Hematopoietic multipotent progenitor cell treated with erythropoietin and hydrocortisone succinate and interleukin-3 and kit ligand, for 6 days (in vitro differentiated cells): ENCODE data around the gene PSMD6.

Experiments used
- DNase-seq: peaks from one replicate; pipeline ENCODE4 v3.0.0-alpha.2; 2015

The PSMD6 gene

DNA sequence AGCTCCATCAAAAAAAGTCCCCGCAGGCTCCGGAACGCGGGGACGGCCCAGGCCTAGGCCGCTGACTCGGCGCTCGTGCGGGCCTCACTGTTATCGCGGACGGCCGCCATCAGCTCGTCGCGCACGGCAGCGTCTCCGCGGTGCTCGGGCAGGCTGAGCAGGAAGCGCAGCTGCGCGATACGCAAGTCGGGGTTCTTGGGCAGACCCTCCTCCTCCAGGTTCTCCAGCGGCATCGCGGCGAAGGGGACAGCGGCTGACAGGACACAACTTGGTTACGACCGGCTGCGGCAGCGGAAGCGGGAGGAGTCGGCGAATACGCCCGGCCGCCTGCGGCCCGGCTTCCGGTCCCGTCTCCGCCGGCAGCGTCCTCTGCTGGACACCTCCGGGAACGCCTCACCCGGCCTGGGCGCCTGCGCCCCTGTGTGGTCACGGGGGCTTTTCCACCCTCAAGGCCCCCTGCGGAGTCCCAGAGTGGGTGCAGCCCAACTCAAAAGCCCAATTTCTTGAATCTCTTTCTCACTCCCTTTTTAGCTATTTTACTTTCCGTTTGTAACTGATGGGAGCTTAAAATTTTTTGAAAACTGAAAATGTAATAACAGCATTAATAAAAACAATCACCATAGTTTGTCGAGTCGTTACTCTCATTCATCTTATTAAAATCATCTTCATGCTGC lies at the start of gene PSMD6:
TSS of gene PSMD6 (minus strand) at position 308 of the 674 bp plus-strand sequence. CDS start at position 233, 75 bp downstream.
- DNase-seq, result peak; percentile 90

DNA sequence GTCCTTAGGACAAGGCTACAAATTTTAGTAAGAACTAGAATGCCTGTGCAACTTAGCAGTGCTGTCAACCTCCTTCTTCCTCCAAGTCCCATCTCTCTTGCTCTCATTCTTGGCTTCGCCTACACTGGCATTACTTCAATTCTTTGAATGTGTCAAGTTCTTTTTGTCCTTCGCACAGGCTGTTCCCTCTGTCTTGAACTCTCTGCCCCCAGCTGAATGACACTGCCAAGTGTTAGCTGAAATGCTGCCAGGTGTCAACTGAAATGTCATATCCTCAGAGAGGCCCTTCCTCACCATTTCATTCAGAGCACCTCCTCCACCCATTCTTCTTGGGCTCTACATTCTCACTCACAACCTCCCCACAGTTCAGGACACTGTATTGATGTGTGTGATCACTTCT lies 48.8 kb upstream of the PSMD6 start:
- no peak for DNase-seq

DNA sequence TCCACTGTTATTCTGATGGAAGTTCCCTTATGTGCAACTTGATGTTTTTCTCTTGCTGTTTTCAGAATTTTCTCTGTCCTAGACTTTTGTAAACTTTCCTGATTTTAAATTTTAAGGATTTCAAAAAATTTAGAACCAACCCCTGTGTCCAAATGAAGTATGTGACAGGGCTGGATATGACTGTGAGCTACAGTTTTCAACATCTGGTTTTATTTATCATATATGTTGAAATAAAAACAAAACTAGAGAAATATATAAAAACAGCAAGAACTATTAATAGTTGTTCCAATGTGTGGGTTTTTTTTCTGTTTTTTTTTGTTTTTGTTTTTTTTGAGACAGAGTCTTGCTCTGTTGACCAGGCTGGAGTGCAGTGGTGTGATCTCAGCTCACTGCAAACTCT lies 47.4 kb upstream of the PSMD6 start:
- DNase-seq, result no peak

DNA sequence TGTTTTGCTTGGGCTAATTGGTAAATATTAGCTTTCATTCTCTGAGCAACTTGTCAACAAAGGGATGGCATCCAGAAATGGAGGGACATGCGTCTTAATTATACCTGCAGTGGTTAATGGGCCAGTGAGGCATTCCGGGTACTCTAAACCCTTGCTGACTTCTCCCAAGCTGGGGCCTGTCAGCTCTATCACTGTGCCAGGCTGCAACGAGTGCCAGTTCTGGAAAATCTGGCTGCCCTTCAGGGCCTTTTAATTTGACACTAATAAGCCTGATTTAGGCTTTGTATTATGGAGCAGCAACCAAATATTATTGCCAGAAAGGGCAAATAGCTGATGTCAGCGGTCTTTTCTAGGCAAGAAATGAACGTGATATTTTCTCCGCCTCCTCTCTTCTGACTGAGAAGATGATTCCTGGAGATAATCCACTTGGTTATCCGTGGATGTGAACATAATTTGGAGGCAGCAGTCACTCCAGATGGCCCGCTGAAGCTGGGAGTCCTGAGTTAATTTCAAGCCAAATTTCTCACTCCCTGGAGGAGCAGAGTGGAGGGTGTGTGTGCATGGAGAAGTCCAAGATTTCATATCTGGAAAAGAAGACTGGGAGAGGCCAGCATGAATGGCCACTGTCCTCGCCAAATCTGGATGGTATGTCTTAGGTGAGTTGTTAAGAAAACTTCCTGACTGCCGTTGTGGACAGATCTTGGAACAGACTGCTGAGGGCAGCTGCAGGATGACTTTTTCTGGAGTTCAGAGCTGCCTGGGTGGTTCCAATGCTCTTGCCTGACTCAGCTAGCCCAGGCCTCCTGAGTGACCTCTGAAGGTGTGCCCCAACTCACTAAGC lies 44.4 kb upstream of the PSMD6 start:
- DNase-seq, result no peak

DNA sequence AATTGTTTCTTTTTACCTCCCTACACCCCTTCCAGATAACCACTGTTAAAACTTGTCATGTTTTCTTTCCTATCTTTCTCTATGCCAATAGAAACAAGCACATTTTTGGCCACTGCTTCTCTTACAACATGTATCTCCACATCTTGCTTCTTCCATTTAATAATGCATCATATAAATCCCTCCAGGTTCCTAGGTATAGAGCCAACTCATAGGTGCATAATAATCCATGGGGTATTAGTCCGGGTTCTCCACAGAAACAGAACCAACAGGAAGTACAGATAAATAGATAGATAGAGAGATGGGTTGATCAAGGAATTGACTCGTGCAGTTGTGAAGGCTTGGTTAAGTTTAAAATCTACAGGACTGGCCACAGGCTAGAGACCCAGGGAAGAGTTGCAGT lies 41.5 kb upstream of the PSMD6 start:
- DNase-seq, result no peak

DNA sequence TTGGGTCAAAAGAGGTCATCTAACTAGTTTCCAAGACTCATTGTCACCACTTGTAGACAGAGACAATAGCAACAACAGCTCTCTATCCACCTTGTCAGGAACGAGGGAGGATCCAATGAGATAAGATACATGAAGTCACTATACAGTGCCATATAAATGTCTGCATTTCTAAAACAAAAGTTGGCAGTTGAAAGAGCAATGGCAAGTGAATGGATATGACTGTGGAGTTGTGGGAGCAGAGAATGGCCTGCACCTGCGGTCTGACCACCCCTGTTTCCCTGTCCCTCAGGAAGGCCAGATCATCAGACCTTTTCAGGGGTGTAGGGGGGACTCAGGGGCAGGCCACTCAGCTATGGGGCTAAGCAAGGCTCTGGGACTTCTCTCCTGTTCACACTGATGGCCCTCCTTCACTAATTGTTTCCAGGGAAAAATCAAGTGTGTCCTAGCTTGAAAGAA lies 40.7 kb upstream of the PSMD6 start:
- no peak for DNase-seq

DNA sequence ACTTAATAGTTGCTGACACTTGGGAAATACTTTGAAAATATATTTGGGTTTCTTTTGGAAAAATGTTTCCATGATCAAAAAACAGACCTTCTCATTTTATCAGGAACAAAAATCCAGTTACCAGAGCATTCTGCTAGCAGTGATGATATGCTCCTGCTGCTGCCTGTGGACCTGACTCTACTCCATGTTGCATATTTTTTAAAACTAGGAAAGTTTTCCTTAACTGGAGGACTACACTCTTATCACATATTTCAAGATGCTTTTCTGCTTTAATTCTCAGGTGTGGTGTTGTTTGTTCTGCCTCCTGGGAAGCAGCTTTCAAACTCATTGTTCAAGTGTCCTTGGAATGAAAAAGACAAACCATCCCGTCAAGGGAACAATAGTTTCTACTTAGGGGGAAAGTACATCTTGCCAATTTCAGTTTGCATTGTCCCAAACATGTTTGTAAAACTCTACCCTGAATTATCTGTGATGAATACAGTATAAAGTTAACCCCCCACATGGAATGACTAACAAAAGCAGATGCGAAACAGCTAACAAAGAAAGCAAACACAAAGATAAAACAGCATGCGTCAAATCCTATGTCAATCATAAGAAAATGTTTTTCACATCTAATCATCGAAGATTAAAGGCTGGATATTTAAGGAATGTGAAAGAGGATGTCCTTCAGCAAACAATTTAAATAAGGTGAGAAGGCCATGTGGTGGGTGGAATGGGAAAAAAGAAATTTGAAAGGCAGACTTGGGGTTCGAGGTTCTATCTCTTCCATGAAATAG lies 40.1 kb upstream of the PSMD6 start:
- no peak for DNase-seq

DNA sequence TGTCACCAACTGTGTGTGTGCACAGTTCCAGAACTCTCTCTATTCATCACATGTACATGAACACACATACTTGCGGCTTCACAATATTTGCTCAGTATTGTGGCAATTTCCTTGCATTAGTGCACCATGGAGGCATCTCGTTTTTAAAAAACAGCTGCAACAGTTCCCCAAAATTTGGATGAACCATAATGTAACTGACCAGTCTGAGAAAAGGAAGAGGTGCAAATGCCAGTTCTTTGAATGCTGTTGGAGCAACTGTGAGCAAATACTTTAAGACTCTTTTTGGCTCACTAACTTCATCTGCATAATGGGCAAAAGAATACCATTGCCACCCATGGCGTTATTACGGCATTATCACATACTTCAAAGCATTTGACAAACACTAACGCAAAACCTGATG lies 38.3 kb upstream of the PSMD6 start:
- no peak for DNase-seq

DNA sequence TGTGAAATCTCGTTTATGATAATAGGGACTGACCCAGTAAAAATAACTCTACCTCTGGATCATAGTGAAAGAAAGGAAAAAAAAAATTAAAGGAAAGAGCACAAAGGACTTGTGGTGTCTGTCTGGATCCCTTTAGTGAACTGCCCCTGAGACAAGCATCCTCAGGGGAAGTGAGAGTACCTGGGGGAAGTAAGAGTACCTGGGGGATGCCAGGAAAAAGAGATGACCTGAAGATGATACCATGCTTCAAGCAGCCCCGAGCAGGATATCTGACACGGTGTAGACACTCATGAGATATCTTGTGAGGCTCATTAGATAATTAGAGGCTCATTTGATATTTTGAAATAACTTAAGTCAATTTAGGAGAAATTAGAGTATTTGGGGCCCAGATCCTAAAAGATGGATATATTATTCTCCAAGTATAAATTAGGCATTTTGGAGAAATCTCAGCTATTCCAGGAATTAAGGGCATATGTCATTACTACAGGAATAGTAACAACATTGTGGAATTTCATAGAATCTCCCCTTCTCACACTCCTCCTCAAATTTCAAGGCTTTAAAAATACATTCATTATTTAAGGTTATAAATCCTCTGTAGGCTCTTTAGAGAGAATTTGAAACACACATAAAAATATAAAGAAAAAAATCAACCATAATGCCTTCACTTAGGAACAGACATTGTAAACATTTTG lies 36.3 kb upstream of the PSMD6 start:
- no peak for DNase-seq

DNA sequence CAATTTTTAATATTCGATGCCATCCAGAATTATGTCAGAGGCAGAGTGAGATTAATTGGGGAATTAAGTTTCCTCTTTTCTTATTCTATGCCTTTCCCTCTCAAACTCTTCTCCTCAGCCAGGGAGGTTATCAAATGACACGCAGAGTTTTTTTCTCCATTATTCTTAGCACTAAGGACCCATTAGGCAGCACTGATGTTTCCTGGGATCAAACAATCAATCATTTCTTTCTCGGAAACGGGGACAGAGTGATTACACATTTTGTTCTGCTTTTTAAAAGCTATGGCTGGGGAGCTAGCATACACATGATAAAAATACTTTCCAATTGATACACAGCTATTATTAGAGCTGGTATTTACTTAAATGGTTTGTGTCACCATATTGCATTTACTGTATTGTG lies 35.3 kb upstream of the PSMD6 start:
- no peak for DNase-seq

DNA sequence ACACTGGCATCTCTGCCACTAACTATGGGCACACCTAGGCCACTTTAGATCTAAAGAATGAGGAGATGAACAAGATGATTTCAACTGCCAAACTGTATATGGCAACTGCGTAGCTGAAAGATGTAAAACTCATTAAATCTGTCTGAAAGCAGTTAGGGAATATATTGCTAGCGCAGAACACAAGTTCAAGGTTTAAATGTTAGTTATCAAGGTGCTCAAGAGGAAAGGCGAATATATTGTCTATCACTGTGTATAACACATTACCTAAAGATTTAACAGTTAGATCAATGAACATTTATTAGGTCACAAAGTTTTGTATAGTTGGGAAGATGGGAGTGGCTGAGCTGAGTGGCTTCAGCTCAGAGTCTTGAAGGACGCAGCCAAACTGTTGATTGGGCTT lies 33.9 kb upstream of the PSMD6 start:
- DNase-seq, result no peak

DNA sequence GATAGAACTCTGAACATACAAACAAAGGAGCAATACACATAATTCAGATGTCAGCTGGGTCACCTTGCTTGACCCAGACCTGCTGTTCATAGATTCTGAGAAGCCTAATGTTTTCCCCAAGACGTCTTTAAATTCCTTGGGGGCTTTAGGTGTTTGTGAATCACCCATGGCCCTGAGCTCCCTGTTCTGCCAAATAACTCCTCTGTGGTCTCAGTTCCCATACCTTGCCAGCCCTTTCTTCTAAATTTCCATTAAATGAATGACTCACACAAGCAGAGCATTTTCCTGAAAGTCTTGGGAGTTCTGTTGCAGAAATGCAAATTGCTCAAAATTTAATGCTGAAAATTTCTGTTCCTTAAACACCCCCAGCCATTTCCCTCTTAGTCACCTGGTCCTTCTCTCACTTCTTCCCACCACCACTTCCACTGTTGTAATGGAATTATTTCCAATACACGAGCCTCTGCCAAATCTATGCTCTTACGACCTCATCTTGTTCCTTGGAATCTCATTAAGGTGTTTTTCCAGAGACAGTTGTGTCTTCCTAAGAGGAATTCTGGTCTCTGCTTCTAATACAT lies 33.4 kb upstream of the PSMD6 start:
- DNase-seq, result no peak

DNA sequence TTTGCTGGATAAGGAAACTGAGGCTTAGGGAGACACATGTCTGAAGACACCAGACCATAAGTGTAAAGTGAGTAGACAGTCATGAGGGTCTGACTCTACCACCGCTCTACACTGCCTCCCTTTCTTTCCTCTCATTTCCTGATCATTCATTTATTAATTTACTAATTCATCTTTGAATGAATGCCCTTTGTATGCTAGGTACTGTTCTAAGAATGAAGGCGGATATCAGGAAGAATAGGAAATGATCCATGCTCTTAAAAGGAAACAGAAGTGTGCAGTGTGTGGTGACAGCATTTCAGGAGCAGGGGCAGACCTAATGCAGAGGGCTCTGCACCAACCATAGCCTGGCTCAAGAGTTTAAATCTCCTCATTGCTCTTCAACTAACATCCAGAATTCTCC lies 31.8 kb upstream of the PSMD6 start:
- no peak for DNase-seq

DNA sequence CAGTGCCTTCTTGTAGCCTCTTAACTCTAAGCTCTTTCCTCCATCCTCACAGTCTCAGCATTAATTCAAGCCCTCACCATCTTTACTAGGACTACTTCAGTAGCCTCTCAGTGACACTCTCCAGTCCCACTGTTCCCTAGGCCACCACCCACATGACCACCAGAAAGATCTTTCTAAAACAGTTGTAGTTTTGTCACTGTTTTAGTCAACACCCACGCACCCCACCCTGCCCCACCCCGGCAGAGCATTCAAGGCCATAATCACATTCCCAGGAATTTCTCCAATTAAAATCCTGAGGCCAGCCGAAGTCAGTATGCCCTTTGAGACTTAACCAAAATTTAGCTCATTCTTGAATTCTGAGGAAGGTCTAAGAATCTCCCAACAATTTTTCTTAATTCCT lies 31.2 kb upstream of the PSMD6 start:
- DNase-seq, result no peak

DNA sequence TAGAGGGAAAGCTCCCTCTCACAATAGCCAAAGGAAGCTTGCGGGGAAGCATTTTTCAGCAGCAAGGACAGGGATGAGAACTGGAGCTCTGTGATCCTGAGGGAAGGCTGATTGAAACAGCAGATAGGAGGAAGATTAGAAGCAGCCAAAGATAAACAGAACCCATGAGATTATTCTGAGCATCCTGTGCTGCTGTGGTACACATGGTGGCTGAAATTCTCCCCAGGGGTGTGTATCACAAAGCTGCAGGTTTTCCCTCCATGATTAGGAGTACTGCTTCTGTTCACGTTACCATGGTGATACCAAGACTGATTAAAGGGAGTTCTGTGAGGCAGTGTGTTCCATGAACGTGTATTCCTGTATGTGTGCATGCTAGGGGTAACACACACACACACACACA lies 30.3 kb upstream of the PSMD6 start:
- DNase-seq, result no peak

DNA sequence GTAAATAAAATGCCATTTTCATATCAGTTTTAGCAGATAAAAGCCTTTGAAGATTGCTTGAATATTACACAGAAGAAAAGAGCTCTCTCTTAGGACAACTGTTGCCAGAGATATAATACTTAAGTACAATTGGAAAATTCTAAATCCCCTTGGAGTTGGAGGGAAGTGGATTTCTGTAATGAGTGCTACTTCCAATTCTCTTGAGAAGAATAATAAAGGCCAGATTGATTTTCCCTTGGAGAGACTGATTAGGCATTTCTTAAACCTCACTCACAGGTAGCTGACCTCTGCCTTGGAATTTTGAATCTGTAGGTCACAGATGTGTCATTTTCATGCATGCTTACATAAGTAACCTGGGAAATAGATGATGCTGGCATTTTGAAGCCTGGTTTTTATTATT lies 29.8 kb upstream of the PSMD6 start:
- DNase-seq, result no peak

DNA sequence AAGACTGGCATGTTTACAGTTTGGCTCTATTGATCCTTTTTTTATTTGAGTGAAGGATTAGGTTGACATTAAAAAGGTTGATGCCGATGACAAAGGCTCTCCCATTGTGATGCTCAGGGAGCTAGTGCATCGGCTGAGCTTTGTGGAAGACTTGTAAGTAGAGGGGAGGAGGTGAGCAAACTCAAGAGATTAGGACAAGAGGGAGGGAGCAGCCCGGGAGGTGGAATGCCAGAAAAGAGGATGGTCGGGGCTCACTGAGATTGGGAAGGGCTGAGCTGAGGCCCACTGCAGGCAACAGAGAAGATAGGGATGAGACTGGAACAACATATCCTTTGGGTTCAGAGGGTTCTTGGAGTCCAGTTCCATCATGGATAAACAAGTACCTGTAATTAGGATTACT lies 26.5 kb upstream of the PSMD6 start:
- no peak for DNase-seq

DNA sequence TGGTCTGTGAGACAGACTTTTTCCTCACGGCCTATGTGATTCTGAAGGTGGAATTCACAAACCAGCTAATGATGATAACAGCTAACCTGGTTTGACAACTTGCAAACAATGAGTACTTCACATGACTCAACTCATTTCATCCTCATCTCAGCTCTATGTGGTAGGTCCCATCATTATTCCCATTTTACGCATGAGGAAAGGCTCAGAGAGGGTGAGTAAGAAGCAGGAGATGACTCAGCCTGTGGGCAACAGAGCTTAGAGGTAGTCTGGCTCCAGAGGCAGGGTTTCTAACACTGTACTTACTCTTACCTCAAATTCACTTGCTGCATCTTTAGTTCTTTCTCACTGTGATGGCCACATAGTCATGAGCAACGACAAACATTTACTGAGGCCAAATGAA lies 25.8 kb upstream of the PSMD6 start:
- no peak for DNase-seq

DNA sequence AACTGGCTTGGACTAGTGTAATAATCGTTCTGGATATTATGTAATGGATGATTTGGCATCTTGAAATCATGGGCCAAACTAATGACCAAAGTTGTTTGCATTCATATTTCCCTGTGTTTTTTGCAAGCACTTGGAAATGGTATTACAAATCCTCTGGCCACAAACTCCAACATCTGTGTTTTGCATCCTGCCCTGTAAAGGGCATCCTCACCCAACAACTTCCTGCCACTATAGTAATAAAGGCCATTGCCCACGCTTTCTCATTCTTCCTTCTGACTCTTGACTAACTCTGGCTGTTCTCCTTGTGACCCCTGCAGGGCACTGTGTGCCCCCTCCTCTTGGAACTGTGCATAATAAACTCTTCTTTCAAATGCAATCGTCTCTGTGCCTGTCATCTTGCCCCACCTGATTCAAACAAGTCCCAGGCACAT lies 25.4 kb upstream of the PSMD6 start:
- peak; percentile 27 for DNase-seq

DNA sequence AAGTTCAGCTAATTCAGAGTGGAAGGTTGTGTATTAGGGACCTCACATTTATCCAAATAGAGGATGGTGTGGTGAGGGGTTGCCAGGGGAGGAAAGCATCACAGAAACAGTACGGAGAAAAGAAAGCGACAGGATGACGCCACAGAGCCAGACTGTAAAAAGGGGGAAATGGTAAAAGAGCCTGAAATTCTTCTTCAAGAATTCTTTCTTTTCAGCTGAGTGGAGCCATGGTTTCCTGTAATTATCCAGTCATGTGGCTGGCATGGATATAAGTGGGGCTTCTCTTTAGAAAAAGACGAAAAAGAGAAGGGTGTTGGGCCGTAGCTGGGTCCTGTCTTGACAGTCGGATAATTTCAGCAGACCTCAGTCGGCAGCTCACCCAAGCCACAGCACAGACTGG lies 24.5 kb upstream of the PSMD6 start:
- no peak for DNase-seq

DNA sequence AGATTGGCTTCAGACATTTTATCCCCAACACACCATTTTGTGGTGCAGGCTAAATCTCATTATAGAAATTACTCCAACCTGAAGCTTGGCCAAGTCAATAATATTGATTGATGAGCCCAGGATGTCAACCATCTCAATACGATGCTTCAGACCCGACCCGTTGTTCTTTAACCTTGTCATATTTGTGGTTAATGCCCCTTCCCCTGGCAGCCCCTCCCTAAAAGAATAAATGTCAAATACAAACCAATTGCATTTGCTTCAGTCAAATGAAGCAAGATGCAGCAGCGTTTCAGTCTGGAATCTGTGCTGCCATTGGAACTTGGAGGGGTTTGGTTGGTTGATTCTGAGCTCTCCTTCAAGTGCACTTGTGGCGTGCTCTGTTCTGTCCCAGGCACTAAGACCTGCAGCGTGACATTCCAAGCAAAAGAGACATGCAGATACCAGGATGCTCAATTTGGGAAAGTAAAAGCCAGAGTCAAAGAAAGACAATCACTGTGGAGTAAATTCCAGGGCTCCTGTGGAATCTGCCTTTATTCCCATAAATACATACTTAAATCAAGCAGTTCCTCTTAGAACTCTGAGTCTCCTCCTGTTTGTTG lies 23.8 kb upstream of the PSMD6 start:
- no peak for DNase-seq

DNA sequence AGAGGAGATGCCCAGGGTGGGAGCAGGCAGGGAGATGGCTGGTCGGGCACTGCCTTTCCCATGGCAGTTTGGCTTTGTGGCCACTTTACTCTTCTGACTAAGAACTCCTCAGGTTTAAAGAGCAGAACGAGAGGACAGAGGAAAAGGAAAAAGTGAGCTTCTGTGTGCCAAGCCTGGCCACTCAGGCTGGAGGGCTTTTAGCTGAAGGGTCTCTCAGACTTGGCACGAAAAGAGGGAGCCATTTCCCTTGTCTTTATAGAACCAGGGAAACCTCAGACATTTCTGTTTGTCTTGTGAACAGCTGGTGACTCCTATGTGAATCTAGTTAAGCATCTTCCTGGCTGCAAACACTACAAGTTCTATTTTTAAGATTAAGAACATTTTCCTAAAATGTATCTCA lies 23.3 kb upstream of the PSMD6 start:
- no peak for DNase-seq
